ENCODE measurements around the gene RAD51D.
"Not testable (repeated sequence)": the region's sequence is repeated elsewhere in the genome, so short reads cannot be mapped to it uniquely, and the experiment has no call there.

The RAD51D gene

GRCh38 chr17:35141681-35142466 lies 22.2 kb upstream of the RAD51D start, which contains the start of gene NLE1:
TSS of gene NLE1 (minus strand) at chr17:35142303. CDS start at chr17:35142275, 28 bp downstream.
- no peak for DNase-seq

- DNase-seq: no peak
Observed at GRCh38 chr17:35138218-35138617, 18.6 kb upstream of the RAD51D start.

- DNase-seq: no peak
Observed at GRCh38 chr17:35135322-35135721, 15.7 kb upstream of the RAD51D start.

- no peak for DNase-seq
Observed at GRCh38 chr17:35132816-35133550, 13.3 kb upstream of the RAD51D start.

GRCh38 chr17:35132099-35132498 lies 12.4 kb upstream of the RAD51D start:
- no peak for DNase-seq

GRCh38 chr17:35130392-35130791 lies 10.7 kb upstream of the RAD51D start:
- DNase-seq: no peak

GRCh38 chr17:35129973-35130351 lies 10.3 kb upstream of the RAD51D start:
- DNase-seq: no peak

- no peak for DNase-seq
Observed at GRCh38 chr17:35129154-35129972, 9.7 kb upstream of the RAD51D start.

GRCh38 chr17:35127751-35128514 lies 8.3 kb upstream of the RAD51D start:
- no peak for DNase-seq

- DNase-seq: no peak
Observed at GRCh38 chr17:35121315-35121714, 1.7 kb upstream of the RAD51D start, which contains the start of gene FNDC8. TSS of gene FNDC8 (plus strand) at chr17:35121615. CDS start at chr17:35121694, 79 bp downstream.

GRCh38 chr17:35117984-35118383 lies 1.7 kb downstream of the RAD51D start:
- no peak for DNase-seq

GRCh38 chr17:35116845-35117244 lies 2.8 kb downstream of the RAD51D start:
- no peak for DNase-seq

- DNase-seq: not testable (repeated sequence)
Observed at GRCh38 chr17:35110791-35111190, 8.9 kb downstream of the RAD51D start.

- no peak for DNase-seq
Observed at GRCh38 chr17:35104844-35105450, 14.7 kb downstream of the RAD51D start.

- no peak for DNase-seq
Observed at GRCh38 chr17:35103271-35103670, 16.4 kb downstream of the RAD51D start.

GRCh38 chr17:35101725-35102124 lies 17.9 kb downstream of the RAD51D start:
- DNase-seq: no peak

GRCh38 chr17:35101036-35101435 lies 18.6 kb downstream of the RAD51D start:
- DNase-seq: no peak

GRCh38 chr17:35099908-35100307 lies 19.8 kb downstream of the RAD51D start:
- no peak for DNase-seq

- no peak for DNase-seq
Observed at GRCh38 chr17:35097776-35098175, 21.9 kb downstream of the RAD51D start.

GRCh38 chr17:35095741-35096140 lies 23.9 kb downstream of the RAD51D start:
- no peak for DNase-seq

GRCh38 chr17:35094902-35095301 lies 24.8 kb downstream of the RAD51D start:
- DNase-seq: no peak

- not testable (repeated sequence) for DNase-seq
Observed at GRCh38 chr17:35090707-35091106, 29.0 kb downstream of the RAD51D start.

Data from SIG-M5 (cell line).